Left kidney (tissue), 8 donors: ENCODE measurements around the gene WAC. TPM values are rescaled to one million over a fixed set of nuclear protein-coding genes. Genes with fewer than 3 reads are reported as not detected.
A peak's percentile ranks its signal among the peaks of the same experiment; 100 is the strongest.
"Not testable (repeated sequence)": the region's sequence is repeated elsewhere in the genome, so short reads cannot be mapped to it uniquely, and the experiment has no call there.

Source experiments
- DNase-seq: peaks from one replicate; pipeline ENCODE4 v3.0.0-alpha.2; 2013
- long read RNA-seq, 8 donors: transcript quantifications; one replicate each; lab custom pipeline, GENCODE V29; 2026
- polyA plus RNA-seq: library from polyadenylated mRNA; unstranded; fragments of 120-200 nt; gene quantifications from one replicate; pipeline ENCODE4 v1.2.1, GENCODE V29; 2013; ENCODE audit not compliant: insufficient read length

WAC gene
- polyA plus RNA-seq: 173 TPM
- long read RNA-seq, donor 1, partial matches to known transcripts: 39 of 44 reads
- long read RNA-seq, donor 1, other reads (novel, unspliced or antisense): 0 of 44 reads
- long read RNA-seq, donor 2, partial matches to known transcripts: 10 of 17 reads
- long read RNA-seq, donor 2, other reads (novel, unspliced or antisense): 0 of 17 reads
- long read RNA-seq, donor 3, full-length matches to known transcripts: 7 of 7 reads
- long read RNA-seq, donor 3, partial matches to known transcripts: 0 of 7 reads
- long read RNA-seq, donor 3, other reads (novel, unspliced or antisense): 0 of 7 reads
- long read RNA-seq, donor 4: 0 reads
- long read RNA-seq, donor 5, partial matches to known transcripts: 5 of 16 reads
- long read RNA-seq, donor 5, other reads (novel, unspliced or antisense): 6 of 16 reads
- long read RNA-seq, donor 6, full-length matches to known transcripts: 9 of 94 reads
- long read RNA-seq, donor 6, partial matches to known transcripts: 80 of 94 reads
- long read RNA-seq, donor 6, other reads (novel, unspliced or antisense): 5 of 94 reads
- long read RNA-seq, donor 7, partial matches to known transcripts: 68 of 72 reads
- long read RNA-seq, donor 7, other reads (novel, unspliced or antisense): 0 of 72 reads
- long read RNA-seq, donor 8, partial matches to known transcripts: 0 of 2 reads
- long read RNA-seq, donor 8, other reads (novel, unspliced or antisense): 0 of 2 reads

GRCh38 chr10:28532337-28533185, at the start of gene WAC:
WAC (plus strand) TSS chr10:28533118; CDS start chr10:28533580, 462 bp downstream.
- peak; percentile 94 for DNase-seq

- no peak for DNase-seq
Observed at GRCh38 chr10:28489206-28489605, 43.7 kb upstream of the WAC start.

GRCh38 chr10:28490256-28490865, 42.6 kb upstream of the WAC start:
- not testable (repeated sequence) for DNase-seq

- no peak for DNase-seq
Observed at GRCh38 chr10:28492116-28492920, 40.6 kb upstream of the WAC start.

GRCh38 chr10:28494420-28494819, 38.5 kb upstream of the WAC start:
- DNase-seq: no peak

GRCh38 chr10:28495084-28495483, 37.8 kb upstream of the WAC start:
- DNase-seq: no peak

- no peak for DNase-seq
Observed at GRCh38 chr10:28496017-28496416, 36.9 kb upstream of the WAC start.

- no peak for DNase-seq
Observed at GRCh38 chr10:28496481-28496961, 36.4 kb upstream of the WAC start.

GRCh38 chr10:28497313-28498126, 35.4 kb upstream of the WAC start:
- DNase-seq: no peak

GRCh38 chr10:28500203-28500602, 32.7 kb upstream of the WAC start:
- DNase-seq: peak; percentile 29

- DNase-seq: no peak
Observed at GRCh38 chr10:28503114-28503513, 29.8 kb upstream of the WAC start.

- no peak for DNase-seq
Observed at GRCh38 chr10:28505359-28505959, 27.5 kb upstream of the WAC start.

GRCh38 chr10:28508304-28508925, 24.5 kb upstream of the WAC start:
- DNase-seq: no peak

GRCh38 chr10:28509286-28509685, 23.6 kb upstream of the WAC start:
- no peak for DNase-seq

GRCh38 chr10:28514648-28515047, 18.3 kb upstream of the WAC start:
- no peak for DNase-seq

- DNase-seq: no peak
Observed at GRCh38 chr10:28520346-28520745, 12.6 kb upstream of the WAC start.

GRCh38 chr10:28520828-28521227, 12.1 kb upstream of the WAC start:
- DNase-seq: not testable (repeated sequence)

- DNase-seq: not testable (repeated sequence)
Observed at GRCh38 chr10:28521961-28522360, 11.0 kb upstream of the WAC start.

GRCh38 chr10:28523725-28524252, 9.1 kb upstream of the WAC start:
- no peak for DNase-seq
